SK-N-SH (cell line): ENCODE measurements around the gene KPNB1. TPM values are rescaled to one million over a fixed set of nuclear protein-coding genes. Genes with fewer than 3 reads are reported as not detected.

ENCODE experiments used
- CTCF ChIA-PET: fragments of 300-600, 350-600 bp; formaldehyde crosslinking; extraction: SDS; loops from one replicate; lab custom pipeline; 2021; lab: Yijun Ruan, JAX
- POLR2A ChIA-PET: fragments of 350-600 bp; sonication (Branson Sonifier 250); formaldehyde crosslinking; extraction: SDS; loops from one replicate; lab custom pipeline; 2020; ENCODE audit warnings: antibody characterized with exemption, inconsistent platforms; lab: Yijun Ruan, JAX
- DNase-seq: peaks from one replicate; pipeline ENCODE4 v3.0.0; 2012
- H2AFZ ChIP-seq: fragments of 200-600 bp; sonication (generic); 2 replicates; pipeline ENCODE4 v1.8.1; 2016; ENCODE audit warnings: antibody characterized with exemption, mild to moderate bottlenecking, low read depth
- H3F3A ChIP-seq: fragments of 200-600 bp; sonication (generic); replicated peaks from 2 replicates; pipeline ENCODE3; 2016; ENCODE audit warnings: antibody characterized with exemption, mild to moderate bottlenecking; ENCODE audit not compliant: insufficient read depth
- H3K27ac ChIP-seq, 2 experiments: fragments of 200-500 bp in 1 of 2; fragments of 200-600 bp in 1 of 2; sonication (Bioruptor generic) in 1 of 2; sonication (generic), shearing (Covaris generic) in 1 of 2; 2 replicates each; pipeline versions ENCODE4 v1.5.1 to v1.6.1; 2014 to 2016; ENCODE audit warnings: low read depth in 2 of 2, inconsistent platforms in 1 of 2, low read length in 1 of 2, mild to moderate bottlenecking in 1 of 2, mixed read lengths in 1 of 2
- H3K27me3 ChIP-seq: fragments of 200-600 bp; sonication (generic), shearing (Covaris generic); 2 replicates; pipeline ENCODE4 v1.6.1; 2016; ENCODE audit warnings: mixed run types; ENCODE audit not compliant: insufficient read depth
- H3K36me3 ChIP-seq, 2 experiments: fragments of 200-500 bp in 1 of 2; fragments of 200-600 bp in 1 of 2; sonication (Bioruptor generic) in 1 of 2; sonication (generic) in 1 of 2; replicated peaks in 1 of 2; 2 replicates each; pipeline versions ENCODE3 to v1.5.1; 2014 to 2016; ENCODE audit warnings: low read length in 1 of 2, mild to moderate bottlenecking in 1 of 2; ENCODE audit not compliant: insufficient read depth in 2 of 2, control insufficient read depth in 1 of 2
- H3K4me1 ChIP-seq, 2 experiments: fragments of 200-500 bp in 1 of 2; fragments of 200-600 bp in 1 of 2; sonication (Bioruptor generic) in 1 of 2; sonication (generic), shearing (Covaris generic) in 1 of 2; 2 replicates each; pipeline versions ENCODE4 v1.5.1 to v1.6.1; 2014 to 2016; ENCODE audit warnings: low read depth in 1 of 2, low read length in 1 of 2, mixed run types in 1 of 2; ENCODE audit not compliant: insufficient read depth in 2 of 2, control insufficient read depth in 1 of 2
- H3K4me2 ChIP-seq: fragments of 200-600 bp; sonication (generic), shearing (Covaris generic); 2 replicates; pipeline ENCODE4 v1.6.1; 2017; ENCODE audit warnings: mixed run types
- H3K4me3 ChIP-seq, 2 experiments: fragments of 200-500 bp in 1 of 2; fragments of 200-600 bp in 1 of 2; sonication (Bioruptor generic) in 1 of 2; sonication (generic), shearing (Covaris generic) in 1 of 2; 2 replicates each; pipeline versions ENCODE4 v1.5.1 to v1.8.1; 2014 to 2016; ENCODE audit warnings: low read depth in 2 of 2, inconsistent platforms in 1 of 2, low read length in 1 of 2, mild to moderate bottlenecking in 1 of 2, mixed read lengths in 1 of 2, moderate library complexity in 1 of 2
- H3K79me2 ChIP-seq: fragments of 200-600 bp; sonication (generic); 2 replicates; pipeline ENCODE4 v1.8.1; 2017; ENCODE audit warnings: mild to moderate bottlenecking; ENCODE audit not compliant: insufficient read depth
- H3K9ac ChIP-seq: fragments of 200-600 bp; sonication (generic); 2 replicates; pipeline ENCODE4 v1.6.1; 2017; ENCODE audit warnings: mixed run types
- H3K9me2 ChIP-seq: fragments of 200-600 bp; sonication (generic); 2 replicates; pipeline ENCODE4 v1.6.1; 2017; ENCODE audit warnings: mixed run types
- H3K9me3 ChIP-seq: fragments of 200-600 bp; sonication (generic); 2 replicates; pipeline ENCODE4 v1.6.1; 2017; ENCODE audit warnings: mixed run types, mild to moderate bottlenecking, moderate library complexity
- H4K20me1 ChIP-seq: fragments of 200-600 bp; sonication (generic); 2 replicates; pipeline ENCODE4 v1.6.1; 2017; ENCODE audit warnings: mild to moderate bottlenecking, mixed run types; ENCODE audit not compliant: insufficient read depth
- FOSL2 ChIP-seq: IDR thresholded peaks from 2 replicates; pipeline ENCODE4 v1.4.0; 2012; ENCODE audit warnings: low read depth, mild to moderate bottlenecking, moderate library complexity, borderline replicate concordance
- JUND ChIP-seq: IDR thresholded peaks from 2 replicates; pipeline ENCODE4 v1.4.0; 2012
- MXI1 ChIP-seq: IDR thresholded peaks from 2 replicates; pipeline ENCODE4 v1.6.1; 2012; ENCODE audit warnings: mild to moderate bottlenecking, low read depth, low read length, improper control_type of control experiment
- NFIC ChIP-seq: IDR thresholded peaks from 2 replicates; pipeline ENCODE4 v1.4.0; 2012; ENCODE audit warnings: borderline replicate concordance
- NRF1 ChIP-seq: IDR thresholded peaks from 2 replicates; pipeline ENCODE4 v1.6.1; 2012; ENCODE audit warnings: low read depth, mild to moderate bottlenecking, low read length
- PBX3 ChIP-seq: IDR thresholded peaks from 2 replicates; pipeline ENCODE4; 2012
- RAD21 ChIP-seq: IDR thresholded peaks from 2 replicates; pipeline ENCODE4 v1.6.1; 2012; ENCODE audit warnings: mild to moderate bottlenecking, low read length
- SMC3 ChIP-seq: IDR thresholded peaks from 2 replicates; pipeline ENCODE4 v1.6.1; 2012; ENCODE audit warnings: low read depth, low read length, improper control_type of control experiment
- TCF12 ChIP-seq: IDR thresholded peaks from 2 replicates; pipeline ENCODE4 v1.4.0; 2012
- USF1 ChIP-seq: IDR thresholded peaks from 2 replicates; pipeline ENCODE4 v1.4.0; 2012; ENCODE audit warnings: low read depth, borderline replicate concordance
- USF2 ChIP-seq: fragments of 150-350 bp; IDR thresholded peaks from 2 replicates; pipeline ENCODE4 v1.6.1; 2017; ENCODE audit warnings: antibody characterized with exemption, low read length, low read depth, borderline replicate concordance
- YY1 ChIP-seq: IDR thresholded peaks from 2 replicates; pipeline ENCODE4 v1.4.0; 2012; ENCODE audit warnings: low read depth, mild to moderate bottlenecking
- ZBTB33 ChIP-seq: IDR thresholded peaks from 2 replicates; pipeline ENCODE4 v1.4.0; 2012; ENCODE audit warnings: low read depth, borderline replicate concordance
- WGBS: methylation state at CpG from one replicate; pipeline ENCODE4 v1.1.6; 2017; ENCODE audit warnings: low lambda C conversion rate; 5-methylcytosine and 5-hydroxymethylcytosine counted together
- polyA plus RNA-seq, 3 experiments: library from polyadenylated mRNA; depleted of rRNA; stranded (reverse); fragments of >200 nt; gene quantifications; 2 replicates each; pipeline ENCODE4 v1.2.3, GENCODE V29; 2012

The KPNB1 gene
- polyA plus RNA-seq, 1 of the 3 experiments (the other 2 are of a cell fraction), result 89.5 TPM

GRCh38 chr17:47611372-47612350, 38.1 kb upstream of the KPNB1 start:
- H3K4me1 ChIP-seq, result no peaks in the 10 kb centered on the region
- DNase-seq, result no peak
- H3K9me3 ChIP-seq, result no peaks in the 10 kb centered on the region
- CTCF ChIA-PET, result interaction anchor here (0.7 kb wide), 1 partner anchor 284 kb away, joined by 3 read pairs; the partner anchor contains the start of gene SP2
- no peak for TF ChIP-seq ZBTB33
- TF ChIP-seq NRF1, result no peak
- TF ChIP-seq USF1, result no peak
- no peak for TF ChIP-seq USF2
- no peak for TF ChIP-seq NFIC
- TF ChIP-seq TCF12, result no peak
- no peak for TF ChIP-seq RAD21
- no peak for TF ChIP-seq FOSL2
- no peak for TF ChIP-seq YY1
- TF ChIP-seq MXI1, result no peak
- no peak for TF ChIP-seq JUND
- TF ChIP-seq PBX3, result no peak
- TF ChIP-seq SMC3, result no peak
- no peaks in the 10 kb centered on the region for H4K20me1 ChIP-seq
- no peak overlapping the region for H3K27ac ChIP-seq
- H3K27me3 ChIP-seq, result no peaks in the 10 kb centered on the region
- H3K4me3 ChIP-seq, result no peak overlapping the region
- H3K9ac ChIP-seq, result no peak overlapping the region
- peaks cover 46 to 70% of the 10 kb centered on the region in 2 experiments for H3K36me3 ChIP-seq
- H3F3A ChIP-seq, result peaks cover 19% of the 10 kb centered on the region
- H3K4me2 ChIP-seq, result no peak overlapping the region
- no peak overlapping the region for H2AFZ ChIP-seq
- POLR2A ChIA-PET, result interaction anchor here (0.6 kb wide), 1 partner anchor 9 kb away, joined by 3 read pairs; no protein-coding TSS in a partner anchor
- H3K9me2 ChIP-seq, result no peaks in the 10 kb centered on the region
- peaks cover 9% of the 10 kb centered on the region; the same call in 1 of the 2 replicates for H3K79me2 ChIP-seq
- 85% methylated on average over 5 of the region's 5 CpGs for WGBS
